MM.1S (cell line): ENCODE data around the gene PTPRD.

Source experiments
- EZH2 ChIP-seq: fragments of 300-600 bp; sonication (generic); optimal IDR thresholded peaks from 2 replicates; pipeline ENCODE3; 2017; ENCODE audit warnings: low read depth, mild to moderate bottlenecking, antibody characterized with exemption, low read length, mixed read lengths
- EZH2phosphoT487 ChIP-seq: fragments of 300-600 bp; sonication (generic); IDR thresholded peaks from 2 replicates; pipeline ENCODE4 v1.6.1; 2018; ENCODE audit warnings: antibody characterized with exemption, low read length
- TF ChIP-seq, protein P1 (sequence below): fragments of 300-600 bp; sonication (generic); IDR thresholded peaks from 2 replicates; pipeline ENCODE4 v1.5.1; 2016; ENCODE audit warnings: antibody characterized with exemption, low read length, mixed read lengths

DNA sequence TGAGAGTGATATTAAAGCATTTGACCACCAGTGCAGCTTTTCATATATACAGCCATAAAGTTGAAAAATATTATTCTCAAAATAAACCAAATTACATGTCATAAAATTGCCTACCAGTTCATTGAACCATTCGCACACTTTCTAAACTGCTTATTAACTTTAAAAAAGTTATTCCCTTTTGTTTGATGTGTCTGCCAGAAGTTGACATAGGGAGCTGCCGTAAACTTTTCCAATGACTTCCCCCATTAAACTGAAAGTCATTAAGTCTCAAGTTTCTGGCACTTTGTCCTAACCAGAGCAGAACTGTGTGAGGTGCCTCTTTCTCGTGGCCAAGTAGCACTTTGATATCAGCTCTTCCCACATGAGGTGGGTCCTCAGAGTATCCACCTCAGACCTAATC is 2231.2 kb downstream of the PTPRD start:
- TF ChIP-seq EZH2phosphoT487 (no peak), EZH2 (no peak)
- TF ChIP-seq, protein P1, sequence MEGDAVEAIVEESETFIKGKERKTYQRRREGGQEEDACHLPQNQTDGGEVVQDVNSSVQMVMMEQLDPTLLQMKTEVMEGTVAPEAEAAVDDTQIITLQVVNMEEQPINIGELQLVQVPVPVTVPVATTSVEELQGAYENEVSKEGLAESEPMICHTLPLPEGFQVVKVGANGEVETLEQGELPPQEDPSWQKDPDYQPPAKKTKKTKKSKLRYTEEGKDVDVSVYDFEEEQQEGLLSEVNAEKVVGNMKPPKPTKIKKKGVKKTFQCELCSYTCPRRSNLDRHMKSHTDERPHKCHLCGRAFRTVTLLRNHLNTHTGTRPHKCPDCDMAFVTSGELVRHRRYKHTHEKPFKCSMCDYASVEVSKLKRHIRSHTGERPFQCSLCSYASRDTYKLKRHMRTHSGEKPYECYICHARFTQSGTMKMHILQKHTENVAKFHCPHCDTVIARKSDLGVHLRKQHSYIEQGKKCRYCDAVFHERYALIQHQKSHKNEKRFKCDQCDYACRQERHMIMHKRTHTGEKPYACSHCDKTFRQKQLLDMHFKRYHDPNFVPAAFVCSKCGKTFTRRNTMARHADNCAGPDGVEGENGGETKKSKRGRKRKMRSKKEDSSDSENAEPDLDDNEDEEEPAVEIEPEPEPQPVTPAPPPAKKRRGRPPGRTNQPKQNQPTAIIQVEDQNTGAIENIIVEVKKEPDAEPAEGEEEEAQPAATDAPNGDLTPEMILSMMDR, result no peak
